Heart left ventricle (tissue), 13 donors: ENCODE measurements around the gene FAM149B1.

Source experiments
- POLR2A ChIP-seq, 2 donors: fragments of 450-650 bp; IDR thresholded peaks; one replicate each; pipeline ENCODE4 v1.6.1; 2017; ENCODE audit warnings: antibody characterized with exemption in 2 of 2, mild to moderate bottlenecking in 2 of 2, moderate library complexity in 2 of 2
- TF ChIP-seq, protein P1 (sequence below), 12 donors: fragments of 200-600 bp; sonication (generic) in 4 of 12; IDR thresholded peaks; one replicate each; pipeline versions ENCODE4 v1.5.0 to v1.8.0; 2018 to 2022; ENCODE audit warnings: antibody characterized with exemption in 12 of 12, mild to moderate bottlenecking in 5 of 12
- donor health status: ischemic (EF 13 %, LVEDD 7.1; RV severe dilation, severe dysfunction).
- donor health status: DM: no; HTN: yes; CAD: no.
- donor health status: DM: no; HTN: no; CAD: no.
- donor health status: ischemic (EF 25% LVEDD 6.9; RV normal size, moderate dysfunction).
- donor health status: ischemic (EF 25% LVEDD 5.7; RV mildly dilated, moderate dysfunction).
- donor health status: ischemic (EF 35%, LVEDD 5.7; RV mildly dilated, moderate dysfunction).
- donor health status: nonischemic (EF 11% LVEDD 7.7; RV severe dilation, severe dysfunction).
- donor health status: DM: yes; HTN: yes; CAD: no.
- donor health status: PGD.
- donor health status: ischemic (EF 29% LVEDD 5.4; RV normal size, mild dysfunction).
- donor health status: nonischemic (EF 23%, LVEDD 6.1; RV moderate dilation, normal function).

- TF ChIP-seq, protein P1, sequence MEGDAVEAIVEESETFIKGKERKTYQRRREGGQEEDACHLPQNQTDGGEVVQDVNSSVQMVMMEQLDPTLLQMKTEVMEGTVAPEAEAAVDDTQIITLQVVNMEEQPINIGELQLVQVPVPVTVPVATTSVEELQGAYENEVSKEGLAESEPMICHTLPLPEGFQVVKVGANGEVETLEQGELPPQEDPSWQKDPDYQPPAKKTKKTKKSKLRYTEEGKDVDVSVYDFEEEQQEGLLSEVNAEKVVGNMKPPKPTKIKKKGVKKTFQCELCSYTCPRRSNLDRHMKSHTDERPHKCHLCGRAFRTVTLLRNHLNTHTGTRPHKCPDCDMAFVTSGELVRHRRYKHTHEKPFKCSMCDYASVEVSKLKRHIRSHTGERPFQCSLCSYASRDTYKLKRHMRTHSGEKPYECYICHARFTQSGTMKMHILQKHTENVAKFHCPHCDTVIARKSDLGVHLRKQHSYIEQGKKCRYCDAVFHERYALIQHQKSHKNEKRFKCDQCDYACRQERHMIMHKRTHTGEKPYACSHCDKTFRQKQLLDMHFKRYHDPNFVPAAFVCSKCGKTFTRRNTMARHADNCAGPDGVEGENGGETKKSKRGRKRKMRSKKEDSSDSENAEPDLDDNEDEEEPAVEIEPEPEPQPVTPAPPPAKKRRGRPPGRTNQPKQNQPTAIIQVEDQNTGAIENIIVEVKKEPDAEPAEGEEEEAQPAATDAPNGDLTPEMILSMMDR (IDR thresholded peaks at IDR 0.05): no peak
- TF ChIP-seq POLR2A (IDR thresholded peaks at IDR 0.05): no peak
Observed at GRCh38 chr10:73190188-73190587, 22.3 kb downstream of the FAM149B1 start.
